Mucosa of descending colon (tissue), 3 donors: ENCODE data around the gene TMEM121. TPM values are rescaled to one million over a fixed set of nuclear protein-coding genes. Genes with fewer than 3 reads are reported as not detected.
"Not testable (repeated sequence)": the region's sequence is repeated elsewhere in the genome, so short reads cannot be mapped to it uniquely, and the experiment has no call there.

Experiments used
- ATAC-seq: fragments of 200-7000 bp; cut with Tn5 transposase; one replicate; pipeline ENCODE4 v1.9.1; 2020; ENCODE audit warnings: mild to moderate bottlenecking, moderate library complexity
- DNase-seq, 3 donors: peaks; one replicate each; pipeline ENCODE4 v3.0.0-alpha.2; 2020
- H3K36me3 ChIP-seq: fragments of 200-600 bp; one replicate; pipeline ENCODE4 v1.8.0; 2021; ENCODE audit warnings: low read depth, mild to moderate bottlenecking
- H3K4me1 ChIP-seq: fragments of 200-600 bp; one replicate; pipeline ENCODE4 v1.8.0; 2021; ENCODE audit warnings: low read depth, mild to moderate bottlenecking
- H3K4me3 ChIP-seq: fragments of 200-600 bp; one replicate; pipeline ENCODE4 v1.8.0; 2021; ENCODE audit warnings: mild to moderate bottlenecking
- H3K9me3 ChIP-seq: fragments of 200-600 bp; one replicate; pipeline ENCODE4 v1.8.0; 2021; ENCODE audit warnings: mild to moderate bottlenecking
- CTCF ChIP-seq: fragments of 200-600 bp; IDR thresholded peaks from one replicate; pipeline ENCODE4 v1.8.0; 2022; ENCODE audit warnings: antibody characterized with exemption, mild to moderate bottlenecking
- intact Hi-C, 2 donors: fragments of 100-400 bp; cut with DNase I in 1 of 2; cut with micrococcal nuclease in 1 of 2; formaldehyde crosslinking; loops; one replicate each; pipeline versions ENCODE4 v1.11.0 to v1.11.1; 2022; cut with DNase I, micrococcal nuclease
- total RNA-seq, 3 donors: library from RNA; stranded (reverse); fragmentation: NEBNext Ultra II Directional in 2 of 3; extraction: Animal tissue kit (Norgen Biotek cat#: 25700) in 2 of 3; gene quantifications; one replicate each; pipeline versions ENCODE4 v1.2.1 to v1.2.4, GENCODE V29; 2021 to 2023
- donor health status: DM: no; HTN: no; CAD: no; lungs with moderate emphysema.
- donor health status: DM: no; HTN: no; CAD: no.
- donor health status: DM: no; HTN: yes; CAD: no.

TMEM121 gene
- total RNA-seq, 3 donors from 2014 or later, result 0.38 to 4.0 (median 1.0) TPM

GRCh38 chr14:105562713-105563346 is 36.4 kb downstream of the TMEM121 start:
- Histone ChIP-seq H3K9me3 (no peaks in the 10 kb centered on the region), H3K36me3 (no peaks in the 10 kb centered on the region), H3K4me1 (no peaks in the 10 kb centered on the region), H3K4me3 (no peak overlapping the region)
- intact Hi-C loops, result no loop called here
- DNase-seq, result no peak
- ATAC-seq, result no peak
- no peak for TF ChIP-seq CTCF

GRCh38 chr14:105563347-105563737 is 37.0 kb downstream of the TMEM121 start:
- Histone ChIP-seq H3K4me3 (no peak overlapping the region), H3K9me3 (no peaks in the 10 kb centered on the region), H3K4me1 (no peaks in the 10 kb centered on the region), H3K36me3 (no peaks in the 10 kb centered on the region)
- DNase-seq (no peak), ATAC-seq (no peak)
- TF ChIP-seq CTCF, result no peak
- intact Hi-C loops, result no loop called here

DNA sequence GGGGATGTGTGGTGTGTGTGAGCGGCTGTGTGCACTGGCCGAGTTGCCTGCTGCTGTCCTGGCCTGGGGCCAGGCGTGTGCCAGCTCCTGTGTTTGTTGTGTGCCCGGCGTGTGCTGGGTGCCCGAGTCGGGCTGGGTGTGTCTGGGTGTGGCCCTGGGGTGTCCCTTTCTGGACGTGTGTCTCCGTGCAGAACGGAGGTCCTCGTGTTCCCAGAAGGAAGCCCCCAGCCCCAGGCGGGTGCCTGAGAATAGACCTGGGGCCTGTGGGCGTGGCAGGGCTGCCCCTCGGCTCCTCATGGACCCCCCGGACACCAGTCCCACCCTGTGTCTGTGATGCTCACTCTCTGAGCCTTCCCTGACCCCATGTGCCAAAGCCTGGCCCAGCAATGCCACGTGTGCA is 38.2 kb downstream of the TMEM121 start:
- ATAC-seq, H3K36me3 ChIP-seq, H3K4me3 ChIP-seq, H3K9me3 ChIP-seq, intact Hi-C loops, H3K4me1 ChIP-seq, DNase-seq: not testable (repeated sequence)

GRCh38 chr14:105565185-105565919 is 39.0 kb downstream of the TMEM121 start:
- ATAC-seq, H3K4me3 ChIP-seq, intact Hi-C loops, H3K4me1 ChIP-seq, DNase-seq, H3K36me3 ChIP-seq, H3K9me3 ChIP-seq: not testable (repeated sequence)

- H3K9me3 ChIP-seq, H3K4me3 ChIP-seq, H3K4me1 ChIP-seq, DNase-seq, intact Hi-C loops, H3K36me3 ChIP-seq: not testable (repeated sequence)
- ATAC-seq, result peak; percentile 54
These were observed 40.1 kb downstream of the TMEM121 start for GRCh38 chr14:105566248-105567163.

DNA sequence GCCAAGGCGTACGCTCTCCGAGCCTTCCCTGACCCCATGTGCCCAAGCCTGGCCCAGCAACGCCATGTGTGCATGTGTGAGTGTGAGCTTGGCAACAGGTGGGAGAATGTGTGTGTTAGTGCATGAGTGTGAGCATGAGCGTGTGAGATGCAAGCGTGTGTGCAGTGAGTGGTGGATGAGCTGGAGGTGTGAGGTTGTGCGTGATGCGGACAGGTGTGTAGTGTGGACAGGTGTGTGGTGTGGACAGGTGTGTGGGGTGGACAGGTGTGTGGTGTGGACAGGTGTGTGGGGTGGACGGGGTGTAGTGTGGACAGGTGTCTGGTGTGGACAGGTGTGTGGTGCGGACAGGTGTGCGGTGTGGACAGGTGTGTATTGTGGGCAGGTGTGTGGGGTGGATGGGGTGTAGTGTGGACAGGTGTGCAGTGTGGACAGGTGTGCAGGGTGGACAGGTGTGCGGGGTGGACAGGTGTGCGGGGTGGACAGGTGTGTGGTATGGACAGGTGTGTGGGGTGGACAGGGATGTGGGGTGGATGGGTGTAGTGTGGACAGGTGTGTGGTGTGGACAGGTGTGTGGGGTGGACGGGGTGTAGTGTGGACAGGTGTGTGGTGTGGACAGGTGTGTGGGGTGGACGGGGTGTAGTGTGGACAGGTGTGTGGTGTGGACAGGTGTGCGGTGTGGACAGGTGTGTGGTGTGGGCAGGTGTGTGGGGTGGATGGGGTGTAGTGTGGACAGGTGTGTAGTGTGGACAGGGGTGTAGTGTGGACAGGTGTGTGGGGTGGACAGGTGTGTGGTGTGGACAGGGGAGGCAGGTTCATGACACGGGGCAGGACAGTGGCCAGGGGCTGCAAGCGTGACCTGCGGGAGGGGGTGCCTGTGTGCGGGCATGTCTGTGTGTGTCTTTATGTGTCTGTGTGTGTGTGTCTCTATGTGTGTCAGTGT is 41.1 kb downstream of the TMEM121 start:
- ATAC-seq, H3K36me3 ChIP-seq, H3K9me3 ChIP-seq, H3K4me1 ChIP-seq, H3K4me3 ChIP-seq, DNase-seq, intact Hi-C loops: not testable (repeated sequence)

DNA sequence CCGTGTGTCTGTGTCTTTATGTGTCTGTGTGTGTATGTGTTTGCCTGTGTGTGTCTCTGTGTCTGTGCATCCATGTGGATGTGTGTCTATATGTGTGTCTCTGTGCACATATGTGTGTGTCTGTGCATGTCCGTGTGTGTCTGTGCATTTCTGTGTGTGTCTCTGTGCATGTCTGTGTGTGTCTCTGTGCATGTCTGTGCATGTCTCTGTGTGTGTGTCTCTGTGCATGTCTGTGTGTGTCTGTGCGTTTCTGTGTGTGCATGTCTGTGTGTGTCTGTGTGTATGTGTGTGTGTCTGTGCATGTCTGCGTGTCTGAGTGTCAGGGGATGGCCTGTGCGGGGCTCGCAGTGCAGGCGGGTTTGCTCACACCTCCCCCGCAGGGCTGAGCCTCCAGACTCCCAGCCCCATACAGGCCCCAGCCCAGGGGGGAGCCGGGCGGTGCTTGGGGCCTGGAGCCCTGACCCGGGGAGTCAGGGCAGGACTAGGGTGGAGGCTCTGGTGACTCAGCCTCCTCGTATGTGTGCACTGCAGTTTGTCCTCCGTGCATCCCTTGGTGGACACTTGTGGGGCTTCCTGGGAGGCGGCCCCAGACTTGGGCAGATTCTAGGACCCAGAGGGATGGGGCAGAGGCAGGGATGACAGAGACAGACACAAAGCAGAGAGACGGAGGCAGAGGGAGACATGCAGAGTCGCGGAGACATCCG is 41.9 kb downstream of the TMEM121 start:
- H3K4me1 ChIP-seq, ATAC-seq, H3K9me3 ChIP-seq, H3K36me3 ChIP-seq, H3K4me3 ChIP-seq, intact Hi-C loops, DNase-seq: not testable (repeated sequence)
